Measurements from ENCODE around the gene ADAMTS2. TPM values are rescaled to one million over a fixed set of nuclear protein-coding genes. Genes with fewer than 3 reads are reported as not detected.
A peak's percentile ranks its signal among the peaks of the same experiment; 100 is the strongest.

ADAMTS2 gene
- total and polyA plus RNA-seq, 2 of the 4 experiments (the other 2 are of a cell fraction), result 19.0 to 58.8 TPM

GRCh38 chr5:179318221-179318955, 26.9 kb downstream of the ADAMTS2 start:
- Histone ChIP-seq H4K20me1 (ENCODE audit: insufficient read depth, low read length) (peaks cover 22% of the 10 kb centered on the region), H3K27ac (ENCODE audit: insufficient read depth, low read length) (no peak overlapping the region), H3K14ac (replicated peaks; ENCODE audit: low read depth, low read length) (no peak overlapping the region), H2BK15ac (ENCODE audit: low read depth, low read length) (no peak overlapping the region), H3K79me1 (ENCODE audit: low read depth in 1 of 2, low read length in 2 of 2) (peaks cover 22 to 90% of the 10 kb centered on the region in 2 experiments), H2BK20ac (ENCODE audit: low read depth, low read length) (no peak overlapping the region), H4K8ac (ENCODE audit: low read depth in 2 of 2, low read length in 2 of 2) (no peak overlapping the region), H3K4me2 (ENCODE audit: low read depth, low read length) (no peak overlapping the region), H2BK120ac (ENCODE audit: low read depth, low read length) (no peak overlapping the region), H3K4me1 (ENCODE audit: control insufficient read depth, insufficient read depth, low read length) (peaks cover 24% of the 10 kb centered on the region), H2AFZ (replicated peaks; ENCODE audit: low read length, poor library complexity) (no peak overlapping the region), H3K23ac (ENCODE audit: low read depth, low read length) (no peak overlapping the region), H3K18ac (ENCODE audit: low read depth, low read length) (no peak overlapping the region), H2BK5ac (ENCODE audit: low read depth, low read length, poor library complexity, severe bottlenecking) (no peak overlapping the region), H3K9me3 (ENCODE audit: control insufficient read depth, insufficient read depth, low read length) (no peaks in the 10 kb centered on the region; the same call in 1 of the 2 replicates), H4K91ac (ENCODE audit: insufficient read depth, low read depth, low read length) (no peak overlapping the region), H3K4ac (ENCODE audit: low read depth, low read length) (0 out of 2 replicates have a peak overlapping the region, but pooled peaks have one; percentile 40), H2AK9ac (replicated peaks; ENCODE audit: low read depth, low read length, poor library complexity) (peak overlapping the region; percentile 7), H3K27me3 (ENCODE audit: control insufficient read depth, insufficient read depth, low read length) (no peaks in the 10 kb centered on the region), H3K9ac (ENCODE audit: low read depth, low read length) (no peak overlapping the region), H3K4me3 (ENCODE audit: insufficient read depth, low read depth, low read length) (no peak overlapping the region), H4K5ac (ENCODE audit: low read depth, low read length) (no peak overlapping the region), H3K9me1 (ENCODE audit: insufficient read depth, low read length) (peaks cover 39% of the 10 kb centered on the region), H3K56ac (ENCODE audit: extremely low read depth, insufficient read depth, low read length) (no peak overlapping the region), H3K36me3 (ENCODE audit: control insufficient read depth, insufficient read depth, low read length) (no peaks in the 10 kb centered on the region; the same call in 1 of the 2 replicates), H2AK5ac (ENCODE audit: low read depth, low read length) (no peak overlapping the region)
- POLR2A ChIA-PET (ENCODE audit: unreplicated experiment), result no interaction called here
- DNase-seq, result no peak
- dilution Hi-C loops (cut with HindIII; ENCODE audit: low sequenced_read_pairs, unreplicated experiment), result no loop called here
- in situ Hi-C loops (cut with MboI; ENCODE audit: low sequenced_read_pairs), result no loop called here
- no TSS peak for BruUV-seq (replicated peaks)
- WGBS, 2 experiments (ENCODE audit: extremely low coverage in 2 of 2, insufficient read length in 1 of 2), result 70% methylated on average over 6 of the region's 21 CpGs; no CpG with 5 or more reads in 1 of the 2 experiments
- CTCF ChIA-PET, result no interaction called here
- ATAC-seq (ENCODE audit: low read depth), result no peak
- intact Hi-C loops (cut with micrococcal nuclease), result no loop called here
- no peak for TF ChIP-seq ELK1 (IDR thresholded peaks at IDR 0.05; ENCODE audit: borderline replicate concordance, low read depth, low read length)
- TF ChIP-seq FOS (IDR thresholded peaks at IDR 0.05; ENCODE audit: low read depth, low read length), result no peak
- no peak for TF ChIP-seq RFX5 (IDR thresholded peaks at IDR 0.05; ENCODE audit: low read depth, low read length)
- TF ChIP-seq CHD1 (IDR thresholded peaks at IDR 0.05; ENCODE audit: low read depth, low read length), result no peak
- TF ChIP-seq CEBPB (IDR thresholded peaks at IDR 0.05; ENCODE audit: low read depth, low read length), result no peak
- no peak for TF ChIP-seq NFE2L2 (IDR thresholded peaks at IDR 0.05; ENCODE audit: low read depth, low read length)
- no peak for TF ChIP-seq POLR2A (IDR thresholded peaks at IDR 0.05; ENCODE audit: low read depth, low read length)
